Measurements from ENCODE around the gene PLTP.
"Not testable (repeated sequence)": the region's sequence is repeated elsewhere in the genome, so short reads cannot be mapped to it uniquely, and the experiment has no call there.

The PLTP gene, protein sequence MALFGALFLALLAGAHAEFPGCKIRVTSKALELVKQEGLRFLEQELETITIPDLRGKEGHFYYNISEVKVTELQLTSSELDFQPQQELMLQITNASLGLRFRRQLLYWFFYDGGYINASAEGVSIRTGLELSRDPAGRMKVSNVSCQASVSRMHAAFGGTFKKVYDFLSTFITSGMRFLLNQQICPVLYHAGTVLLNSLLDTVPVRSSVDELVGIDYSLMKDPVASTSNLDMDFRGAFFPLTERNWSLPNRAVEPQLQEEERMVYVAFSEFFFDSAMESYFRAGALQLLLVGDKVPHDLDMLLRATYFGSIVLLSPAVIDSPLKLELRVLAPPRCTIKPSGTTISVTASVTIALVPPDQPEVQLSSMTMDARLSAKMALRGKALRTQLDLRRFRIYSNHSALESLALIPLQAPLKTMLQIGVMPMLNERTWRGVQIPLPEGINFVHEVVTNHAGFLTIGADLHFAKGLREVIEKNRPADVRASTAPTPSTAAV

DNA sequence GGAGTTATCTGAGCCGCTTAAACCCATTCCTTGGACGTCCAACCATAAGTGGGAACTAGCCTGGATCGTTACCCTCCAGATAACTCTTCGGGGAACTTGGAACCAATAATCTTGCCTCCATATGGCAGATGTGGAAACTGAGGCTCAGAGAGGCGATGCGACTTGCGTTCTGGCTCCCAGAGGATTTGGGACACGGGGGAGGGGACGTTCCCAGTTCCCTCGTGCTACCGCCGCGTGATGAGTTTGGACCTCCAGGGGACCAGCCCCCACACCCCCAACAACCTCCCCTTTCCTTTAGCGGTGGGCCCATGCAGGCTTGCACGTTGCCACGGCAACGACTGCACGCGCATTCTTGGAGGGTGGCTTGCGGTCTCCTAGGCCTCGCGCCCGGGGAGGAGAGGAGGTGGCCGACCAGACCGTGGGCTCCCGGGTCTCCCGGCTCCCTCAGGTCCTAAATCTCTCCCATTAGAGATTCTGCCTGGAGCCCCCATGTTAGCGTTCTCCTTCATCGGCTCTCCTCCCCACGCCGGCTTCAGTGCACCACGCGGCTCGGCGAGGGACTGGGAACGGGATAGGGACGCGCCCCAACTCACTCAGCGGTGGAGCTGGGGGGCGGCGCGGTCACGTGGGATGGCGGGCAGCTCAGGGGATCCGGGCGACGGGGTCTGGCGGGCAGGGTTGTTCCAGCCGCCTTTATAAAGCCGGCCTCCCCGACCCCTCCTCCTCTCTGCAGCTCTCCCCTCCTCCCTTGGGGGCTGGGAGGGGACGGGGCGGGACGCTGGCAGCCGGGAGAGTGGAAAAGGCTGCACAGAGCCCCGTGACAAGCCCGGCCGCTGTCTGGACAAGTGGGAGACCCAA is at the start of gene PLTP:
Gene PLTP (minus strand): TSS at position 670 of the 858 bp plus-strand sequence. CDS start 703 bp downstream, outside the sequence.
- H3K4me3 ChIP-seq (ENCODE audit: low read depth, low read length): peak within 1 kb of the TSS; percentile 83
- H3K9ac ChIP-seq (ENCODE audit: low read depth, low read length): peak within 1 kb of the TSS; percentile 53; the same call in 1 of the 2 replicates
- peaks cover 30% of the 10 kb centered on the region for H3K36me3 ChIP-seq (ENCODE audit: control insufficient read depth, insufficient read depth, low read length)
- peaks cover 4% of the 10 kb centered on the region; the same call in 1 of the 2 replicates for H3K4me1 ChIP-seq (ENCODE audit: control insufficient read depth, insufficient read depth, low read length)
- no peaks in the 10 kb centered on the region for H3K27me3 ChIP-seq (ENCODE audit: control insufficient read depth, insufficient read depth, low read length)
- H3K9me3 ChIP-seq (ENCODE audit: control insufficient read depth, insufficient read depth, low read length): no peaks in the 10 kb centered on the region
- peak within 1 kb of the TSS; percentile 89 for H3K27ac ChIP-seq (ENCODE audit: low read depth, low read length)

GRCh38 chr20:45959956-45960630 is 48.1 kb upstream of the PLTP start:
- peaks cover 82% of the 10 kb centered on the region for H3K36me3 ChIP-seq (ENCODE audit: control insufficient read depth, insufficient read depth, low read length)

DNA sequence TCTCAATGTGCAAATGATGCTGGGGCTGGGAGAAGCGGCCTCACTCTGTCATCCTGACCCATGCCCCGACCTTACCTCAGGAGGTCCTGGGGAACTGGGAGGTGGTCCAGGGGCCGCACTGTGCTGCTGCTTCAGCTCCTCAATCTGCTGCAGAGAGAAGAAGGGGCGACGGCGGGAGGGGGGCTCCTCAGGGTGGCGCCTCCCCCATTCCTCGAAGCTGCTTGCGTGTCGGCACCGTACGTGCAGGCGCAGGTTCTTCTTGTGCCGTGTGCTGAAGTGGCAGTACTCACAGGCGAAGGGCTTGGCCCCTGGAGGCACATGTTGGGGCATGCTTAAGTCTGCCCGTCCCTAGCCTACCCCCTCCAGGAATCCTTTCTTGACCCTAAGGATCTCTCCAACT is 47.2 kb upstream of the PLTP start:
- H3K4me1 ChIP-seq (ENCODE audit: control insufficient read depth, insufficient read depth, low read length): no peaks in the 10 kb centered on the region
- H3K4me3 ChIP-seq (ENCODE audit: low read depth, low read length): no peak overlapping the region
- H3K27ac ChIP-seq (ENCODE audit: low read depth, low read length): no peak overlapping the region
- H3K27me3 ChIP-seq (ENCODE audit: control insufficient read depth, insufficient read depth, low read length): no peaks in the 10 kb centered on the region
- peaks cover 73% of the 10 kb centered on the region for H3K36me3 ChIP-seq (ENCODE audit: control insufficient read depth, insufficient read depth, low read length)
- H3K9ac ChIP-seq (ENCODE audit: low read depth, low read length): no peak overlapping the region
- H3K9me3 ChIP-seq (ENCODE audit: control insufficient read depth, insufficient read depth, low read length): no peaks in the 10 kb centered on the region

More at GRCh38 chr20:45959956-45960630, 48.1 kb upstream of the PLTP start:
- H3K4me1 ChIP-seq (ENCODE audit: control insufficient read depth, insufficient read depth, low read length): no peaks in the 10 kb centered on the region
- H3K4me3 ChIP-seq (ENCODE audit: low read depth, low read length): no peak overlapping the region
- no peak overlapping the region for H3K9ac ChIP-seq (ENCODE audit: low read depth, low read length)
- no peak overlapping the region for H3K27ac ChIP-seq (ENCODE audit: low read depth, low read length)
- no peaks in the 10 kb centered on the region for H3K27me3 ChIP-seq (ENCODE audit: control insufficient read depth, insufficient read depth, low read length)
- no peaks in the 10 kb centered on the region for H3K9me3 ChIP-seq (ENCODE audit: control insufficient read depth, insufficient read depth, low read length)

DNA sequence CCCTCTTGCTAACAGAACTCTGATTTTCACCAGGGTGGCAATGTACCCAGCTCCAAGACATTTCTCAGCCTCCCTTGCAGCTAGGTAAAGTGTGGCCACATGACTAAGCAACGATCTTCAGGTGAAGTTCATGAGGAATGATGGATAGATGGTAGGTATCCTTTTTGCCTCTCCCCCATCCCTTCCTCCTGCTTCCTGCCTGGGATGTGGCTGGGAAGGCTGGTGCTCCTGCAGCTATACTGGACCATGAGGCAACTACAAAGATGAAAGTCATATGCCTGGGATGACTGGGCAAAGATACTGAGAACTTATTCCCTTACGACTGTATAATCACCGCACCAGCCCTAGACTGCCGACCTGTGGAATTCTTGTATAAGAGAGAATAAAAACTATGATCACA is 46.6 kb upstream of the PLTP start:
- no peaks in the 10 kb centered on the region for H3K9me3 ChIP-seq (ENCODE audit: control insufficient read depth, insufficient read depth, low read length)
- H3K4me3 ChIP-seq (ENCODE audit: low read depth, low read length): no peak overlapping the region
- peaks cover 68% of the 10 kb centered on the region for H3K36me3 ChIP-seq (ENCODE audit: control insufficient read depth, insufficient read depth, low read length)
- H3K4me1 ChIP-seq (ENCODE audit: control insufficient read depth, insufficient read depth, low read length): no peaks in the 10 kb centered on the region
- H3K27me3 ChIP-seq (ENCODE audit: control insufficient read depth, insufficient read depth, low read length): no peaks in the 10 kb centered on the region
- H3K9ac ChIP-seq (ENCODE audit: low read depth, low read length): no peak overlapping the region
- H3K27ac ChIP-seq (ENCODE audit: low read depth, low read length): no peak overlapping the region

DNA sequence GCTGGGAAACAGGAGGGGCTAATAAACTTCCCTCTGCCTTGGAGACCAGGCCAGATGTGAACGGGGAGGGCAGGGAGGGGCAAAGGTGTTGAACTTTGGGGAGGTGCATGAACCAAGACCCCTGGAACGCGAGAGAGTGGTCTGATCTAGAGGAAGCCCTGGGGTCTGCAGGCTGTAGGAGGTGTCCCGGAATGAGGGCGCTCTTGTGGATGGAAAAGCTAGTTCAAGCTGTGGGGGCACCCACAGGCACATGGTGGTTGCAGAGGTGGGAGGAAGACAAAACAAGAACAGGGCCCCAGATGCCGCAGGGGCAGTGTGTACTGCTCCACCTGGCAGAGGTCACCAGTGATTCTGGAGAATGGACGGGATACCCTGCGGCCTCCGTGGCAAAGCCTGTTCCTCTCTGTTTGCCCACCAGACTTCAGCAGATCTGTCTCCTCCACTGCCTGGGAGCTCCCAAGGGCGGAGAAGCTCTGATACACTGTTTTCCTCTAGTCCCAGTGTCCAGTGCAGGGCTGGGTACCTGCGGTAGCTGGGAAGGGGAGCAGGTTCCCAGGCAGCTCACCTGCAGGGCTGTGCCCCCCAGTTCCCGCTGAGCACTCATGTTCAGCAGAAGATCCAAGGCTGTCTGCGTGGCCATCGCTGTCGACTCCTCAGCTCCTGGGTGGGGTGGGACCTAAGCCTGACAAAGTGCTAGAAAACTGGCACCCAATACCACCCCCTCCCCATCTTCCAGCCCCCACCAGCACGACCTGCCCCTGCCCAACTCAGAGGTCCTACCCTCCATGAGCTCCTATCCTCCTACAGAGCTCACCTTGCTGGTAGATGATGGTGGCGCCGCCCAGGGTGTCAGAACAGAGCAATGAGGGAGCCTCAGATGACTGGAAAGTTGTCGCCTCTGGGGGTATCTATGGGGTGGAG is 45.3 kb upstream of the PLTP start:
- no peak overlapping the region for H3K27ac ChIP-seq (ENCODE audit: low read depth, low read length)
- no peaks in the 10 kb centered on the region for H3K9me3 ChIP-seq (ENCODE audit: control insufficient read depth, insufficient read depth, low read length)
- peaks cover 70% of the 10 kb centered on the region for H3K36me3 ChIP-seq (ENCODE audit: control insufficient read depth, insufficient read depth, low read length)
- H3K4me3 ChIP-seq (ENCODE audit: low read depth, low read length): no peak overlapping the region
- no peak overlapping the region for H3K9ac ChIP-seq (ENCODE audit: low read depth, low read length)
- no peaks in the 10 kb centered on the region for H3K27me3 ChIP-seq (ENCODE audit: control insufficient read depth, insufficient read depth, low read length)
- no peaks in the 10 kb centered on the region for H3K4me1 ChIP-seq (ENCODE audit: control insufficient read depth, insufficient read depth, low read length)

GRCh38 chr20:45956326-45956725 is 44.4 kb upstream of the PLTP start:
- peaks cover 70% of the 10 kb centered on the region for H3K36me3 ChIP-seq (ENCODE audit: control insufficient read depth, insufficient read depth, low read length)
- H3K27me3 ChIP-seq (ENCODE audit: control insufficient read depth, insufficient read depth, low read length); H3K4me3 ChIP-seq (ENCODE audit: low read depth, low read length); H3K9ac ChIP-seq (ENCODE audit: low read depth, low read length); H3K9me3 ChIP-seq (ENCODE audit: control insufficient read depth, insufficient read depth, low read length); H3K27ac ChIP-seq (ENCODE audit: low read depth, low read length); H3K4me1 ChIP-seq (ENCODE audit: control insufficient read depth, insufficient read depth, low read length): not testable (repeated sequence)

DNA sequence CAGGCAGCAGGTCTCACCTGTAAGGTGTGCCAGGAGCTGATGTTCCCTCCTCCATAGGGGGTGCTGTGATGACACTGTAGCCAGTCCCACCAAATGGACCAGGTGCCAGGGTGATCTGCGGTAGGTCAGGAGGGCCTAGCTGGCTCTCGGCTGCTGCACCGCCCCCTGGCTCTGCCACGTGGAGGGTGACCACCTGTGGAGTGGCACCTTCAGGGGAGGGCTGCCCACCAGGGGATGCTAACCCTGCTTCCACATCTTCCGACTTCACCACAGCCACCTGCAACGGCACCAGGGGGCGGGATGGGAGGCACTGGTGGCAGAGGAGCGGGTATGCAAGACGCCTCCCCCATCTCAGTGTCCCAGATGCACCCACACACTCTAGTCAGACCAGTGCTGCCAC is 41.7 kb upstream of the PLTP start:
- Histone ChIP-seq H3K27me3 (ENCODE audit: control insufficient read depth, insufficient read depth, low read length) (no peaks in the 10 kb centered on the region), H3K9ac (ENCODE audit: low read depth, low read length) (no peak overlapping the region), H3K4me1 (ENCODE audit: control insufficient read depth, insufficient read depth, low read length) (no peaks in the 10 kb centered on the region), H3K36me3 (ENCODE audit: control insufficient read depth, insufficient read depth, low read length) (peaks cover 66% of the 10 kb centered on the region), H3K4me3 (ENCODE audit: low read depth, low read length) (no peak overlapping the region), H3K27ac (ENCODE audit: low read depth, low read length) (no peak overlapping the region), H3K9me3 (ENCODE audit: control insufficient read depth, insufficient read depth, low read length) (no peaks in the 10 kb centered on the region)

GRCh38 chr20:45952861-45953260 is 40.9 kb upstream of the PLTP start:
- Histone ChIP-seq H3K36me3 (ENCODE audit: control insufficient read depth, insufficient read depth, low read length) (peaks cover 67% of the 10 kb centered on the region), H3K27me3 (ENCODE audit: control insufficient read depth, insufficient read depth, low read length) (no peaks in the 10 kb centered on the region)

GRCh38 chr20:45951925-45952834 is 40.2 kb upstream of the PLTP start:
- no peak overlapping the region for H3K9ac ChIP-seq (ENCODE audit: low read depth, low read length)
- H3K27ac ChIP-seq (ENCODE audit: low read depth, low read length): no peak overlapping the region
- no peaks in the 10 kb centered on the region for H3K27me3 ChIP-seq (ENCODE audit: control insufficient read depth, insufficient read depth, low read length)
- H3K4me3 ChIP-seq (ENCODE audit: low read depth, low read length): no peak overlapping the region
- no peaks in the 10 kb centered on the region for H3K9me3 ChIP-seq (ENCODE audit: control insufficient read depth, insufficient read depth, low read length)
- H3K36me3 ChIP-seq (ENCODE audit: control insufficient read depth, insufficient read depth, low read length): peaks cover 67% of the 10 kb centered on the region
- no peaks in the 10 kb centered on the region for H3K4me1 ChIP-seq (ENCODE audit: control insufficient read depth, insufficient read depth, low read length)

More at GRCh38 chr20:45952861-45953260, 40.9 kb upstream of the PLTP start:
- H3K27ac ChIP-seq (ENCODE audit: low read depth, low read length): no peak overlapping the region
- H3K4me3 ChIP-seq (ENCODE audit: low read depth, low read length): no peak overlapping the region
- H3K9me3 ChIP-seq (ENCODE audit: control insufficient read depth, insufficient read depth, low read length): no peaks in the 10 kb centered on the region
- no peaks in the 10 kb centered on the region for H3K4me1 ChIP-seq (ENCODE audit: control insufficient read depth, insufficient read depth, low read length)
- no peak overlapping the region for H3K9ac ChIP-seq (ENCODE audit: low read depth, low read length)

Data from HUES48 (cell line).